ENCODE measurements around the gene KRT1. TPM values are rescaled to one million over a fixed set of nuclear protein-coding genes. Genes with fewer than 3 reads are reported as not detected.

The KRT1 gene
- total and polyA plus RNA-seq, 2 experiments from 2014 or later: not detected

DNA sequence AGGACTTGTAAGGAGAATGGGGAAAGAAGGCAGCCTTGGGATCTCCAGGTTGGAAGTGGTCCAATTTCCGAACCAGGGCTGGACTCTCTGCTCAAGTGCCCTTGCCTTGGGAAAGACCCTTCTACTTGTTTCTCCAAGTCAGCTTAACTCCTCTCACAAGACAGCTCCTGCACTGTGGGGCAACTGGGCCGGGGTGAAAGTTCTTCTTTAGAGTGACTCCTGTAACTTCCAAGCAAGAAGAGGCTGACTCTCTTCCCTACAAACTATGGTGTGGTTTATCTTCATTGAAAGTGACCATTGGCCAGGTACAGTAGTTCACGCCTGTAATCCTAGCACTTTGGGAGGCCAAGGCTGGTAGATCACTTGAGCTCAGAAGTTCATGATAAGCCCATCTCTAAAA is 13.7 kb downstream of the KRT1 start:
- H3K4me3 ChIP-seq: no peak overlapping the region
- H3K9ac ChIP-seq: no peak overlapping the region
- no peaks in the 10 kb centered on the region for H3K4me1 ChIP-seq (ENCODE audit: insufficient read depth)
- H3K4me2 ChIP-seq (ENCODE audit: unreplicated experiment): no peak overlapping the region
- H3F3A ChIP-seq (ENCODE audit: insufficient read depth): no peaks in the 10 kb centered on the region
- H3K27ac ChIP-seq: no peak overlapping the region
- H3K9me3 ChIP-seq (ENCODE audit: low read depth): no peaks in the 10 kb centered on the region
- DNase-seq: no peak
- H3K9me2 ChIP-seq (ENCODE audit: insufficient read depth): no peaks in the 10 kb centered on the region
- TF ChIP-seq EZH2phosphoT487 (IDR thresholded peaks at IDR 0.05; ENCODE audit: insufficient read depth, low read depth): no peak
- TF ChIP-seq EZH2 (IDR thresholded peaks at IDR 0.05; ENCODE audit: insufficient read depth, poor library complexity, severe bottlenecking): no peak
- H3K27me3 ChIP-seq (replicated peaks; ENCODE audit: insufficient read depth): peaks cover 54% of the 10 kb centered on the region
- H4K20me1 ChIP-seq (ENCODE audit: insufficient read depth): no peaks in the 10 kb centered on the region
- H2AFZ ChIP-seq: no peak overlapping the region
- WGBS, 2 experiments (ENCODE audit: low coverage in 1 of 2, low lambda C conversion rate in 2 of 2, missing lambda C conversion rate in 2 of 2): 58 to 60% methylated on average over 3 of the region's 3 CpGs
- in situ Hi-C loops (cut with MboI): no loop called here
- H3K79me2 ChIP-seq (ENCODE audit: insufficient read depth): no peaks in the 10 kb centered on the region
- no peaks in the 10 kb centered on the region for H3K36me3 ChIP-seq (ENCODE audit: low read depth)

GRCh38 chr12:52663420-52663819 is 16.8 kb downstream of the KRT1 start:
- no peak overlapping the region for H3K4me3 ChIP-seq
- H3K9me2 ChIP-seq (ENCODE audit: insufficient read depth): no peaks in the 10 kb centered on the region
- TF ChIP-seq EZH2phosphoT487 (IDR thresholded peaks at IDR 0.05; ENCODE audit: insufficient read depth, low read depth): no peak
- no peak for TF ChIP-seq EZH2 (IDR thresholded peaks at IDR 0.05; ENCODE audit: insufficient read depth, poor library complexity, severe bottlenecking)
- H3K9me3 ChIP-seq (ENCODE audit: low read depth): no peaks in the 10 kb centered on the region
- peaks cover 59% of the 10 kb centered on the region for H3K27me3 ChIP-seq (replicated peaks; ENCODE audit: insufficient read depth)
- no peaks in the 10 kb centered on the region for H3K79me2 ChIP-seq (ENCODE audit: insufficient read depth)
- H4K20me1 ChIP-seq (ENCODE audit: insufficient read depth): no peaks in the 10 kb centered on the region
- no peak overlapping the region for H3K4me2 ChIP-seq (ENCODE audit: unreplicated experiment)
- H3F3A ChIP-seq (ENCODE audit: insufficient read depth): no peaks in the 10 kb centered on the region
- in situ Hi-C loops (cut with MboI): no loop called here
- H3K36me3 ChIP-seq (ENCODE audit: low read depth): no peaks in the 10 kb centered on the region
- DNase-seq: no peak
- no peak overlapping the region for H3K27ac ChIP-seq
- no peaks in the 10 kb centered on the region for H3K4me1 ChIP-seq (ENCODE audit: insufficient read depth)
- H2AFZ ChIP-seq: no peak overlapping the region
- H3K9ac ChIP-seq: no peak overlapping the region

DNA sequence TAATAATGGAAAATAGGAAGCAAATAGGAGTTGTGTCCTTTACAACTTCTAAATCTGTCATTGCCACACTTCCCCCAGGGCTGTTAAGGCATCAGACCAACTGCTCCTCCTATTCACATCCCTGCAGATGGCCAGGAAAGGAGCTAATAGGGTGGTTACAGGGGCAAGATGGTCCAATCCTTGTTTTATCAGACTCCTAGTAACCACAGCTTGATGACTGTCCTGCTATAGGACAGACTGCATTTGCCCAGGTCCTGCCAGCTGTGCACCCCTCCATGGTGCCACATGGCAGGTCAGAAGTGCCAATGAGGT is 17.3 kb downstream of the KRT1 start:
- Histone ChIP-seq H3K9me3 (ENCODE audit: low read depth) (no peaks in the 10 kb centered on the region), H3K4me3 (no peak overlapping the region), H3K36me3 (ENCODE audit: low read depth) (no peaks in the 10 kb centered on the region), H3K9me2 (ENCODE audit: insufficient read depth) (no peaks in the 10 kb centered on the region), H3F3A (ENCODE audit: insufficient read depth) (no peaks in the 10 kb centered on the region), H4K20me1 (ENCODE audit: insufficient read depth) (no peaks in the 10 kb centered on the region), H3K79me2 (ENCODE audit: insufficient read depth) (no peaks in the 10 kb centered on the region), H3K4me1 (ENCODE audit: insufficient read depth) (no peaks in the 10 kb centered on the region), H3K9ac (no peak overlapping the region), H3K27ac (no peak overlapping the region), H3K4me2 (ENCODE audit: unreplicated experiment) (no peak overlapping the region), H2AFZ (no peak overlapping the region), H3K27me3 (replicated peaks; ENCODE audit: insufficient read depth) (peaks cover 61% of the 10 kb centered on the region)
- in situ Hi-C loops (cut with MboI): no loop called here
- TF ChIP-seq EZH2phosphoT487 (IDR thresholded peaks at IDR 0.05; ENCODE audit: insufficient read depth, low read depth): no peak
- no peak for DNase-seq

GRCh38 chr12:52662093-52662917 is 17.9 kb downstream of the KRT1 start:
- no peaks in the 10 kb centered on the region for H3K4me1 ChIP-seq (ENCODE audit: insufficient read depth)
- WGBS, 2 experiments (ENCODE audit: low coverage in 1 of 2, low lambda C conversion rate in 2 of 2, missing lambda C conversion rate in 2 of 2): 35 to 46% methylated on average over 10 of the region's 10 CpGs
- peaks cover 61% of the 10 kb centered on the region for H3K27me3 ChIP-seq (replicated peaks; ENCODE audit: insufficient read depth)
- H3F3A ChIP-seq (ENCODE audit: insufficient read depth): no peaks in the 10 kb centered on the region
- DNase-seq: no peak
- no peaks in the 10 kb centered on the region for H3K9me2 ChIP-seq (ENCODE audit: insufficient read depth)
- H2AFZ ChIP-seq: no peak overlapping the region
- H3K9me3 ChIP-seq (ENCODE audit: low read depth): no peaks in the 10 kb centered on the region
- H3K4me2 ChIP-seq (ENCODE audit: unreplicated experiment): no peak overlapping the region
- H4K20me1 ChIP-seq (ENCODE audit: insufficient read depth): no peaks in the 10 kb centered on the region
- H3K27ac ChIP-seq: no peak overlapping the region
- in situ Hi-C loops (cut with MboI): no loop called here
- H3K79me2 ChIP-seq (ENCODE audit: insufficient read depth): no peaks in the 10 kb centered on the region
- no peaks in the 10 kb centered on the region for H3K36me3 ChIP-seq (ENCODE audit: low read depth)
- no peak overlapping the region for H3K9ac ChIP-seq
- H3K4me3 ChIP-seq: no peak overlapping the region
- no peak for TF ChIP-seq EZH2 (IDR thresholded peaks at IDR 0.05; ENCODE audit: insufficient read depth, poor library complexity, severe bottlenecking)
- no peak for TF ChIP-seq EZH2phosphoT487 (IDR thresholded peaks at IDR 0.05; ENCODE audit: insufficient read depth, low read depth)

GRCh38 chr12:52661668-52662067 is 18.5 kb downstream of the KRT1 start:
- 77 to 89% methylated on average over 3 of the region's 3 CpGs for WGBS, 2 experiments (ENCODE audit: low coverage in 1 of 2, low lambda C conversion rate in 2 of 2, missing lambda C conversion rate in 2 of 2)
- Histone ChIP-seq H3K27me3 (replicated peaks; ENCODE audit: insufficient read depth) (peaks cover 65% of the 10 kb centered on the region), H3K36me3 (ENCODE audit: low read depth) (no peaks in the 10 kb centered on the region)

More at GRCh38 chr12:52661668-52662067, 18.5 kb downstream of the KRT1 start:
- Histone ChIP-seq H2AFZ (no peak overlapping the region), H3K4me3 (no peak overlapping the region), H3K9ac (no peak overlapping the region), H3K4me1 (ENCODE audit: insufficient read depth) (no peaks in the 10 kb centered on the region), H3K9me3 (ENCODE audit: low read depth) (no peaks in the 10 kb centered on the region), H3K4me2 (ENCODE audit: unreplicated experiment) (no peak overlapping the region), H3F3A (ENCODE audit: insufficient read depth) (no peaks in the 10 kb centered on the region), H4K20me1 (ENCODE audit: insufficient read depth) (no peaks in the 10 kb centered on the region), H3K27ac (no peak overlapping the region), H3K79me2 (ENCODE audit: insufficient read depth) (no peaks in the 10 kb centered on the region), H3K9me2 (ENCODE audit: insufficient read depth) (no peaks in the 10 kb centered on the region)
- in situ Hi-C loops (cut with MboI): no loop called here
- no peak for DNase-seq
- TF ChIP-seq EZH2 (IDR thresholded peaks at IDR 0.05; ENCODE audit: insufficient read depth, poor library complexity, severe bottlenecking) (no peak), EZH2phosphoT487 (IDR thresholded peaks at IDR 0.05; ENCODE audit: insufficient read depth, low read depth) (no peak)

Data from GM23248 (cell line).